G401 (cell line): ENCODE data around the gene MARCHF3. TPM values are rescaled to one million over a fixed set of nuclear protein-coding genes. Genes with fewer than 3 reads are reported as not detected.
"Not testable (repeated sequence)": the region's sequence is repeated elsewhere in the genome, so short reads cannot be mapped to it uniquely, and the experiment has no call there.

ENCODE experiments used
- DNase-seq: peaks from one replicate; pipeline ENCODE4 v3.0.0-alpha.2; 2015; ENCODE audit warnings: low spot score
- in situ Hi-C: cut with HindIII; loops from 2 replicates; pipeline ENCODE4 v1.10.0; 2016; ENCODE audit warnings: low sequenced_read_pairs, mixed read lengths
- total RNA-seq: library from RNA; depleted of rRNA; stranded (reverse); fragments of >200 nt; shearing (Covaris generic); gene quantifications from 2 replicates; pipeline ENCODE4 v1.2.3, GENCODE V29; 2014

MARCHF3 gene
- total RNA-seq, 1 experiment from 2014 or later, result not detected

DNA sequence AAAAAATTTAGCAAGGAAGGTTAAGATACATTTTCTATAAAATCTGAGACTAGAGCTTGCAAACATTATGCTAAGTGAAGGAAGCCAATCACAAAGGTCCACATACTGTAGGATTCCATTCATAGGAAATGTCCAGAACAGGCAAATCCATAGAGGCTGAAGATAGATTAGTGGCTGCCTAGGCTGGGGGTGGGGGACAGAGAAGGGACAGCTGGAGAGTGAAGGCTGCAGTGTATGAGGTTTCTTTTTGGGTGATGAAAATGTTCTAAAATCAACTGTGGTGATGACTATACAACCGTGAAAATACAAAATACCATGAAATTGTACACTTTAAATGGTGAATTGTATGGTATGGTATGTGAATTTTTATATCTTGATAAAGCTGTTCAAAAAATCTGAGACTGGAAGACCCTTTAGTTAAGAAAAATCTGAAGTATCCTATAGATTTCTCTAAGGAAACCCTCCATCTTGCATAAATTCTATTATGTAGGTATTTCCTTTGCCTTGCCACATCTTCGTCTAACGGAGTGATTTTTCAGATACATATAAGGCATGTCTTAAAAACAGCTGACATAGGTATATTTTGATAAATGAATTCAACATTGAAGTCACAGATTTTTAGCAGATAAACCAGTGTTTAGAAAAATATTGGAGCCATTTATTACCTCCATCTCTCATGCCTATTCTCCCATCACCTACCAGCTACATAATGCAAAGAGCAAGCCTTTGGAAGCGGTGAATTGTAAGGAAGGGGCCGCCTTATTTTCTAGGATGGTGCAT lies 132.3 kb downstream of the MARCHF3 start:
- in situ Hi-C loops, result no loop called here

DNA sequence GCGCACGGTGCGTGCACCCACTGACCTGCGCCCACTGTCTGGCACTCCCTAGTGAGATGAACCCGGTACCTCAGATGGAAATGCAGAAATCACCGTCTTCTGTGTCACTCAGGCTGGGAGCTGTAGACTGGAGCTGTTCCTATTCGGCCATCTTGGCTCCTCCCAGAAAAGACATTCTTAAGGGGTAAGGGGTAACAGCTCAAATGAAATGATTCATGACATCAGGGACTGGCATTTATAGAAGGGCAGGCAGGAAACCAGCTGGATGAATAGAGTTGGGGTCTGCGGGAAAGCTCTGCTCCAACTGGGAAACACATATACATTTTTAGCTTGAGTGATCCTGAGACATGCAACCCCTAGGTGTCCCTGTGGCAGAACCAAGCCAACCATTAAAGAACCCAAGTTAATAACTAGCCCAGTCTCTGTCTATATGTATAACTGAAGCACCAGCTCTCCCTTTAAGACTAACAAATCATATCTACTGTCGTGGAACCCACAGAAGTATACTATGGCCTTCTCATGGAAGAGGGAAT lies 134.1 kb downstream of the MARCHF3 start:
- in situ Hi-C loops, result no loop called here
- DNase-seq, result no peak

More for the DNA sequence above, 132.3 kb downstream of the MARCHF3 start:
- no peak for DNase-seq

- DNase-seq, in situ Hi-C loops: not testable (repeated sequence)
These were observed 134.6 kb downstream of the MARCHF3 start for GRCh38 chr5:126895712-126896111.

DNA sequence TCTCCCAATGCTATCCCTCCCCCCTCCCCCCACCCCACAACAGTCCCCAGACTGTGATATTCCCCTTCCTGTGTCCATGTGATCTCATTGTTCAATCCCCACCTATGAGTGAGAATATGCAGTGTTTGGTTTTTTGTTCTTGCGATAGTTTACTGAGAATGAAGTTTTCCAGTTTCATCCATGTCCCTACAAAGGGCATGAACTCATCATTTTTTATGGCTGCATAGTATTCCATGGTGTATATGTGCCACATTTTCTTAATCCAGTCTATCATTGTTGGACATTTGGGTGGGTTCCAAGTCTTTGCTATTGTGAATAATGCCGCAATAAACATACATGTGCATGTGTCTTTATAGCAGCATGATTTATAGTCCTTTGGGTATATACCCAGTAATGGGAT lies 139.9 kb downstream of the MARCHF3 start:
- DNase-seq, in situ Hi-C loops: not testable (repeated sequence)

- in situ Hi-C loops, result no loop called here
- no peak for DNase-seq
These were observed 142.2 kb downstream of the MARCHF3 start for GRCh38 chr5:126888175-126888574.

DNA sequence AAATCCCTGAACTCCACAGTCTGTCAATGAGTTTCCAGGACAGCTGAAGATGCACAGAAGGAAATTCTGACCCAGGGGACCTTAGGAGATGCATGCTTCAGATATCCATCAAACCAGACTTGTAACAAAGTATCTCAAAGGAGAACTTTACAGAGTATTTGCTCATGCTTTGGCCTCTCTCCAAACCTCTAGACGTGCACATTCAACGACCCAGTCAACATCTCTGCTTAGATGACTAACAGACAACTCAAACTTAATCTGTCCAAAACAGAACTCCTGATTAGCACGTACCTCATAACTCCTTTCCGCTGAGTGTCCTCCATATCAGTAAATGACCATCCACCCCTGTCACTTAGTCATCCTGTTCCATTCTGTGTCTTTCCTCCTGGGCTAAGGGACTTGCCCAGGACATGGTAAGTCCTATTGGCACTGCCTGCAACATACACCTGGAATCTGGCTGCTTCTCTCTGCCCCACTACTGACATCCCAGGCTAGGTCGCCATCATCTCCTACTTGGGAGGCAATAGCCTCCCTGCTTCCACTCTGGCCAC lies 146.0 kb downstream of the MARCHF3 start:
- no peak for DNase-seq
- in situ Hi-C loops, result no loop called here

GRCh38 chr5:126883564-126884245 lies 146.7 kb downstream of the MARCHF3 start:
- no peak for DNase-seq
- in situ Hi-C loops, result no loop called here

DNA sequence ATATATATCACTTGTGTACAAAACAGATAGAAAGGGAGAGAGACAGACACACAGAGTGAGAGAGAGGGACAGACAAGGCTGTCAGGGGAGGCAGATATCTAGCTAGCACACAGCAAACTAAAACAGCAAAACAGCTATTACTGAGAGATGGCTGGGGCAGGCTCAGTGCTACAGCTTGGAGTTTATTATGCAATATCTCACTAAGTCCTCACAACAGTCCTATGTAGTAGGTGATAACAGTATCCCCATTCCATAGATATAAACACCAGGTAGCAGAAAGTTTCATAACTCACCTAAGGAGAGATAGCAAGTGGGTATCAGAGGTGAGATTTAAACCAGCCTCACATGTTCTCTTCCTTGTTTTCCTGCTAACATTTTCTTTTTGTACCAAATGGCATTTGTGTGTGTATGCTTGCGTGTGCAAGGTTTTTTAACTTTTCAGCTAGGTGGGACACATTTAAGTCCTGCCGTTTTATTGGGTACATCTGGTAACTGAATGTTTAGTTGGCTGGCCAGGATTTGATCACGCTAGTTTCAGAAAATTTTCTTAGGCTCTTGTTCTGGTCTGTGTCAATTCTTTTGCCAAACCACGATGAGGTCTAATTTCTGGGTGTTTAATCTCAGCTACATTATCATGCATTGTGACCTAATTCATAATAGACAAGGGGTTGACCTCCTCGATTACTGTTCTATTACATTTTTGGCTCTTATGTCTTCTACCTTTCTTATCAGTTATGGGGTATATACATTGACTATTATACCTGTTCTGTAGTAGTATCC lies 148.3 kb downstream of the MARCHF3 start:
- in situ Hi-C loops, result no loop called here
- DNase-seq, result no peak

DNA sequence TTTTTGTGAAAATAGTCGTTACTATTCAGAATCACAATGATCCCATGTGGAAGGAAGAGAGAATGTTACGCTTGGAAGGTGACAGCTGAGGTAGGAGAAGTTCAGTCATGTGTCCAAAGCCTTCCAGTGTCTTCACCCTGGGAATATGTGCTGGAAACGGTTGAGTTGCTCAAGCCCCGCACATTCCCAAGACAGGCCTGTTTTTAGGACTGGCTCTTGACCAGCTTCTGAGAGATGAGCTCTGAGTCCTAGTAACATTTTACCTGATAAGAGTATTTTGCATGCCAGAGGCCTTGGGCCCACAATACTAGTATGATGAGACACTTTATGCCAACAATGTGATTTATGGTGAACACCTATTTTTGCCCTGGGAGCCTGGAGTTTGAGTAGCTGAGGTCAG lies 151.7 kb downstream of the MARCHF3 start:
- DNase-seq, result no peak
- in situ Hi-C loops, result no loop called here

DNA sequence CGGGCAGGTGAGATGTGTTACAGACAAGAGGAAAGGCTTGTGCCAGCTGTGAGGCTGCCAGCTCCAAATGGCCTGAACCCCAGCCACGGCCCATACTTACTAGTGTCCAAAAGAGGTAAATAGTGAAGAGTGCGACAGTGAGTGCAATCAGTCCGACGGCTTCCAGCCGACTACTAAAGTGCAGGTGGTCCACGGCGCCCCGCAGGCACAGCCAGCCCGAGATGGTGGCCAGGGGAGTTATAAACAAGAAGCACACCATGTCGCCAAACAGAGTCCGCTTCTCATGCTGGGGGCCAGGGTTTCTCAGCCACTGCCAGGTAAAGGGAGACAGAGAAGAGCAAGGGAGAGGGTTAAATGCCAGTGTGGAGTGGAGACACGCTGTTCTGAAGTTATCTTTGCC lies 152.3 kb downstream of the MARCHF3 start:
- in situ Hi-C loops, result no loop called here
- peak; percentile 26 for DNase-seq

DNA sequence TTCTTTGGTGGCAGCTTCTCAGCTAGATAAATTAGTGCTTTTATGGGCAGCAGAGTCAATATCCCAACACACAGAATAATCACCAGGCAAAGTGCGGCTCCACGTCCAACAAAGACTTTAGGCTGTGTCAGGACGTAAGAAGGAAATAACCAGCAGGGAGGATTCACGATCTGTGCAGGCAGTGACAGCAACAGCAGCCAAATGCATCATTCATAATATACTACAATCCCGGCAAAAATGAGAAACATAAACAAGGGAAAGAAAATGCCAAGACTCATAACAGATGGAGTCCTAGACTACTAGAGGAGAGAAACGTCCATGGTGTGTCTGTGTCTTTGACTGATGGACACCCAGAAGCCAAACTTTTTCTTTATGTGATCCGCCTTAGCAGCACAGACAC lies 152.8 kb downstream of the MARCHF3 start:
- in situ Hi-C loops, result no loop called here
- DNase-seq, result no peak

DNA sequence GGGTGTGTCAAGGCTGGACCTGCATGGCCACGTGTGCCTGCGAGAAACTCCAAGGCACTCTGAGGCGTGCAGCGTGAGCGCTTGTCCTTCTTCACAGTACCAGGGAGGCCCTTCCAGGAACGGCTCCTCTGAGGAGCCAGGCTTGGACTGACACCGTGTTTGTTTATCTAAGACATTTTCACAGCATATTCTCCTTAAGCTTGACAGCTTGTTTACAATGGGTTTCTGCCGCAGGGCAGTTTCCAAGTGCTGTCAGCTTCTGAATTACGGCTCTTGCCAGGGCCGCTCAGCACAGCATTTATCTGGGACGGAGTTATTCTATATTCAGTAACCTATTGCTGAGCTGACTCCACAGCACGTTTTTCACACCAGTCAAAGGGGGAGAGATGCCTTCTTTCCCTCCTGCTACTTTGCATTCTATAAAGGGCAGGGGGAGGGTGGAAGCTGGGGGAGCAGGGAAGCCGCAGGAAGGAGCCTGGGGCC lies 155.0 kb downstream of the MARCHF3 start:
- no peak for DNase-seq
- in situ Hi-C loops, result no loop called here

DNA sequence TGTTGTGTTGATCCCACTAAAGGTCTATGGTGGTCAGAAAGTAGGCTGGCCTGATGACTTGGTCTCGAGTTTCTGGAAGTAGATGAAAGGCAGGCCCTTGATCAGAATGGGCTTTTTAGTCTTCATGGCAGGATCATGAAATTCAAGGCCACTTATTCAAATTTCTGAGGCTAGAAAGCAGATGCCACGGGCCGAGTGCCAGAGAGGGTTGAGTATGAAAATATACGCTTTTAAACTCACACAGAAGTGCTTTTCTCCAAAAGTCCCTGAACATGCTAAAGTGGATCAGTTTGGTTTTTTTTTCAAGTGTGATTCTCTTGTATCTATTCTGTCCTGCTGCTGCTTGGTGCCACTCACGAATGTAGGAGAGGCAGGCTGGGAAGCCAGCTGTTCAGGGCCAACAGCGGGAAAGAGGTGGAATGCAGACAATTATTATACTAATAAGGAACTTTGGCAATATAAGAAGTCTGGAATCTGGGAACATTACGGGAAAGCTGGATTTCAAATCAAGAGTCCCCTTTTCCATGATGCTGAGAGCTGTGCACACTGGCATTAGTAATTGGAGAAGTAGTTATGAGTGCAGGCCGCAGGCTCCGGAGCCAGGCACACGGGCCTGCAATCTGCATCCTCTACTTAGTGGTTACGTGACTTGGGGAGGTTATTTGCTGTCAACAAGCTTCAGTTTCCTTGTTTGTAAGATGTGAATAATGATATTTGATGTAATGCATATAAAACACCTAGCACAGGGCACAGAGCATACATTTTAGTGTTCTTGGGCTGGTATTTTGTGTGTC lies 157.6 kb downstream of the MARCHF3 start:
- no peak for DNase-seq
- in situ Hi-C loops, result no loop called here

GRCh38 chr5:126871441-126871840 lies 158.9 kb downstream of the MARCHF3 start:
- DNase-seq, result no peak
- in situ Hi-C loops, result no loop called here

GRCh38 chr5:126869005-126869451 lies 161.3 kb downstream of the MARCHF3 start:
- in situ Hi-C loops, result no loop called here
- peak; percentile 40 for DNase-seq

DNA sequence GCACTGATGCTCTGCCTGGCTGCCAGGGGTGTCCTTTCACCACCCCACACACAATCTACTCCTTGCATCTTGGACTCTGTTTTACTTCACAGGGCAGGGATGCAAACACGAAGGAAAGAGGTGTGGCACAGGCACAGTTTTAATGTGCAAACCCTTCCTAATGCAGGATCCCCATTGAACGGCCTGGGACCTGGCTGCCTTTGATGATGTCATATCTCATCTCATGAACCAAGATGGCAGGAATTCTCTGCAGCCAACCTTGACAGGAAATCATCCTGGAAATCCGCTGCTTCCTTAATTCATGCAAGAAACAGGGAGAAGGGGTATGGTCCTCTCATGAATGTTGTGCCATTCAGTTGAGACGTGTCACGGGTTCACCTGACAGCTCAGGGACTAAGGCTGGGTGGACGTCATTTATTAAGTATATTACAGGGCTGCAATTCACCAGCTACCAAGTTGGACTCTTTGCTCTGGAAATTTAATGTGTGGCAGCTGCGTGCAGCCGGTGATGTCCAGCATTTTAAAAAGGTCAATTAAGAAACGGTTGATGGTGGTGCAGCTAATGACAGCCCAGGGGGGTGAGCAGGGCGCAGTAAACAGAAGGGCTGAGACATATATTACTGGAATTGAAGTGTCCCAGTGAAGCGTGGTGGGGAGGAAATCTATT lies 161.9 kb downstream of the MARCHF3 start:
- in situ Hi-C loops, result no loop called here
- no peak for DNase-seq

DNA sequence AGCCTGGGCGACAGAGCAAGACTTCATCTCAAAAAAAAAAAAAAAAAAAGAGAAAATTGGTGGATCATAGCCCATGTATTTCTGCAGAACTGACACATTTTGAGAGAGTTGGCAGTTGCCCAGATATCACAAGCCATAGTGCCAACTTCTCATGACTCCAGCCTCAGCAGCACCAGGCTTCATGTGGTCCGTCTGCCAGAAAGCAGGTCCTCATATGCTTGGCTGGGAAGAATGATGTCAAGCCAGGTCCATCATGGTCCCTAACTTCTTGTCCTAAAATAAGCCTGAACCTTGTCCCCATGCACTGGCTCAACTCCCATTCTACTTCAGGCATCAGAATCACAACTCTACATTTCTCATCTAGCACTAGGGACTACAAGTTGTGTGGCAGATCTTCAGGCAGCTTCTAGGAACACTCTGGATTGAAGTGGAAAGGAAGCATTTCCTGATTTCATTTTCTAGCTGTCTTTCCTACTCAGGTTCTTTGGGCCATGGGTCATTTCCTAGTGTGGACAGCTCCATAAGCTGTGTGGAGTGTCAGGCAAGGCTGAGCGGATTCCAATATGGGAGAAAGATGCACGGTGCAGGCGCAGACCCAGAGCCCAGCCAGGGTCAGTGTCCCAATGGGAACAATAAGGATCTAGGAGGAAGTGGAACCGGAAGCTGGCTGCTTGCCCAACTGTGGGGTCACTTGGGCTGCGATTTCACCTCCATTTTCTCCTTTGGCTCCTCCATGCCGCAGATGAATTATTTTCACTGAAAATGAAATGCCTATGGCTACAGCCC lies 163.3 kb downstream of the MARCHF3 start:
- in situ Hi-C loops, result no loop called here
- peak; percentile 77 for DNase-seq
